Cardiac fibroblast (primary cell): ENCODE data around the gene MAP3K8.
"Not testable (repeated sequence)": the region's sequence is repeated elsewhere in the genome, so short reads cannot be mapped to it uniquely, and the experiment has no call there.

Experiments
- DNase-seq, 2 donors: peaks; one replicate each; pipeline versions ENCODE4 v3.0.0 to v3.0.0-alpha.2; 2010; ENCODE audit warnings: low read depth in 2 of 2
- H3K4me3 ChIP-seq, 2 donors: replicated peaks in 1 of 2; 1 replicate in 1 of 2; 2 replicates in 1 of 2; pipeline ENCODE4 v1.5.1; 2011; ENCODE audit warnings: low read depth in 2 of 2, low read length in 2 of 2, mild to moderate bottlenecking in 2 of 2, moderate library complexity in 1 of 2
- CTCF ChIP-seq: IDR thresholded peaks from one replicate; pipeline ENCODE4 v1.5.1; 2011; ENCODE audit warnings: low read depth, mild to moderate bottlenecking, low read length, inconsistent platforms

Gene MAP3K8

DNA sequence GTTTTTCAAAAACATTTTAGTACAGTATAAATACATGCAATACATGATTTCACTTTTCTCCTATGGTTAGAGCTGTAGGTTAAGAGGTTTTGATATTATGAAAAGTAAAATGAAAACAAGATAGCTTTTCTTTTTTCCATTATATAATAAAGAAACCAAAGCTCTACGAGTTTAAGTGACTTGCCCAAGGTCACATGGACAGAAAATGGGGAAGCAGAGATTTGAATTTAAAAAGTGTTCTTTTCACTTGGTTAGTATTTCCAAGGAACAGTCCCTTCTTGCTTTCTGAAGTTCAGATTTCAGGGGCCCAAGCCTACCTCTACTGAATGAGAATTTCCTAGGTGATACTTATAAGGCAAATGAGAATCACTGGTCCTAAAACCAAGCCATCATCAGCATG, 13.2 kb upstream of the MAP3K8 start:
- no peak overlapping the region for H3K4me3 ChIP-seq
- TF ChIP-seq CTCF: no peak
- DNase-seq: no peak

- no peak for TF ChIP-seq CTCF
- no peak overlapping the region for H3K4me3 ChIP-seq
- no peak for DNase-seq
These were observed 11.8 kb upstream of the MAP3K8 start for GRCh38 chr10:30422151-30422695.

DNA sequence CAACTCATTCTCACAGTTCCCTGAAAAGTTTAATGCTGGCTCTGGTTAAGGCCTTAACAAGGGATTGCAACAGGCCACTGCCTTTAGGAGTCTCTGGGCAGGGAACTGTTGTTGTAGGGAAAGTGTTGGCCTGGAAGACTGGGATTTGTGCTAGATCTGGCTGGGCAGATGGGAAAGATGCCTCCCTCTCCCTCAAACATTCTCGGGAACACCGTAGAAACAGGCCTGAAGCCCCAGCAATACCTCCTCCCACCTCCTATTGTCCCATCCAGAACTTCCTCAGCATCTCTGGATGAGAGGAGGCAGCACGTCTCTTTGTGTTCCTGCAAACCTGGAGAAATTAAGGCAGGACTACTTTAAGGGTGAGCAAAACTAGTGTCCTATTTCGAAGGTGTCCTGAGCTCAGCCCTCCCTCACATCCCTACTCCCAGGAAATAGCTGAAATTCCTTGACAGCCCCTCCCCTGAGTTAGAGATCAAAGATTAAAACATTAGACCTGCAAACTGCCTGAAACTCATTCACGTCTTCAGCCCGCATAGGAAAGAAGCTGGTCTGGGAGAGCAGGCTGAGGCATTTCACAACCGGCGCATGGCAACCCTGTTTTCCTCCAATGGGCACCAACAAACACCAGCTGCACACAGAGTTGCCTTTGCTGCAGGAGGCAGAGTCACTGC, 10.9 kb upstream of the MAP3K8 start:
- H3K4me3 ChIP-seq: no peak overlapping the region
- peak; percentile 79 to 82 for DNase-seq
- TF ChIP-seq CTCF: no peak

GRCh38 chr10:30423655-30424275, 10.2 kb upstream of the MAP3K8 start:
- H3K4me3 ChIP-seq: not testable (repeated sequence)
- peak in 1 of 2 donors; percentile 44 for DNase-seq

DNA sequence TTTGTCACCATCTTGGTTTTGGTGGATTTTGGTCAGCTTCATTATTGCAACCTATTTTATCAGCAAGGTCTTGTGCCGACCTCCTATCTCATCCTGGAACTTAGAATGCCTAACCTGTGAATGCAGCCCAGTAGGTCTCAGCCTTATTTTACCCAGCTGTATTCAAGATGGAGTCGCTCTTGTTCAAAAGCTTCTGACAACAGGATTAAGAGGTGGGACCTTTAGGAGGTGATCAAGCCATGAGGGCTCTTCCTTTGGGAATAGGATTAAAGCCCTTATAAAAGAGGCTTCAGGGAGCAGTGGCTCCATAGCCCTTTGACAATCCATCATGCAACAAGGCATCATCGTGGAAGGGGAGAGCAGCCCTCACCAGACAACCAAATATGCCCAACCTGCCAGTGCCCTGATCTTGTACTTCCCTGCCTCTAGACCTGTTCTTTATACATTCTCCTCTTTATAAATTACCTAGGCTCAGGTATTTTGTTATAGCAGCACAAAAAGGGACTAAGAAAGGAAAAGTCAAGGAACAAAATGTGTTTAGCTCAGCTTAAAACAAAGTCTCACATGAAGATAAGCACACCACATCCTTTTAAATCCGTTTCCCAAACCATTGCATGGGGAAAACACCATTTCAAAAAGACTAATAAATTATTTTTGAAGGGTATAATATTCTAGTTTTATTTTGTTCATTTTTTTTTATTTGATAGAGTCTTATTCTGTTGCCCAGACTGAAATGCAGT, 8.5 kb upstream of the MAP3K8 start:
- no peak overlapping the region for H3K4me3 ChIP-seq
- no peak for DNase-seq
- TF ChIP-seq CTCF: no peak

GRCh38 chr10:30430544-30431298, 3.3 kb upstream of the MAP3K8 start:
- TF ChIP-seq CTCF: no peak
- H3K4me3 ChIP-seq: no peak overlapping the region
- DNase-seq: no peak
